ENCODE data around the gene HAND2. TPM values are rescaled to one million over a fixed set of nuclear protein-coding genes. Genes with fewer than 3 reads are reported as not detected.
A peak's percentile ranks its signal among the peaks of the same experiment; 100 is the strongest.

HAND2 gene
- total RNA-seq, 1 donor from 2014 or later, result 6.0 TPM

GRCh38 chr4:173531086-173531965 lies 1.3 kb upstream of the HAND2 start:
- TF ChIP-seq CTCF (IDR thresholded peaks at IDR 0.05), result no peak
- intact Hi-C loops (cut with DNase I), result no loop called here
- no peaks in the 10 kb centered on the region for H3K9me3 ChIP-seq
- no peaks in the 10 kb centered on the region for H3K36me3 ChIP-seq
- H3K27me3 ChIP-seq, result no peaks in the 10 kb centered on the region
- H3K4me1 ChIP-seq, result peaks cover 0 to 4% of the 10 kb centered on the region in 2 donors
- no peak for DNase-seq (ENCODE audit: low spot score in 2 of 2)
- H3K27ac ChIP-seq, result peak overlapping the region; percentile 92 to 96
- H3K4me3 ChIP-seq, result peak overlapping the region; percentile 61 to 93

GRCh38 chr4:173530326-173531085 lies 477 bp upstream of the HAND2 start:
- peak overlapping the region; percentile 92 to 96 for H3K27ac ChIP-seq
- no peak for TF ChIP-seq CTCF (IDR thresholded peaks at IDR 0.05)
- H3K4me3 ChIP-seq, result peak overlapping the region; percentile 61 to 93
- DNase-seq (ENCODE audit: low spot score in 2 of 2), result no peak
- no peaks in the 10 kb centered on the region for H3K36me3 ChIP-seq
- intact Hi-C loops (cut with DNase I), result loop anchor here (1.0 kb wide), 1 partner anchor 8 kb away; no protein-coding TSS in a partner anchor
- no peaks in the 10 kb centered on the region for H3K9me3 ChIP-seq
- H3K27me3 ChIP-seq, result no peaks in the 10 kb centered on the region
- peaks cover 0 to 4% of the 10 kb centered on the region in 2 donors for H3K4me1 ChIP-seq

GRCh38 chr4:173528378-173529321 lies 1.4 kb downstream of the HAND2 start:
- Histone ChIP-seq H3K36me3 (peaks cover 0 to 10% of the 10 kb centered on the region in 2 donors), H3K4me1 (peaks cover 0 to 7% of the 10 kb centered on the region in 2 donors), H3K4me3 (peak overlapping the region; percentile 61 to 93), H3K27me3 (no peaks in the 10 kb centered on the region), H3K27ac (peak overlapping the region; percentile 96 to 97), H3K9me3 (no peaks in the 10 kb centered on the region)
- DNase-seq (ENCODE audit: low spot score in 2 of 2), result peak in 1 of 2 donors; percentile 75
- TF ChIP-seq CTCF (IDR thresholded peaks at IDR 0.05), result no peak
- intact Hi-C loops (cut with DNase I), result loop anchor here (5.0 kb wide), 2 partner anchors 196 to 219 kb away; partner anchors contain the start of gene HMGB2

- no peaks in the 10 kb centered on the region for H3K27me3 ChIP-seq
- intact Hi-C loops (cut with DNase I), result loop anchor here (5.0 kb wide), 2 partner anchors 195 to 220 kb away; partner anchors contain the start of gene HMGB2
- no peak for TF ChIP-seq CTCF (IDR thresholded peaks at IDR 0.05)
- H3K27ac ChIP-seq, result peak overlapping the region; percentile 96 to 97
- no peaks in the 10 kb centered on the region for H3K9me3 ChIP-seq
- H3K36me3 ChIP-seq, result peaks cover 0 to 10% of the 10 kb centered on the region in 2 donors
- H3K4me3 ChIP-seq, result peak overlapping the region; percentile 61 to 93
- DNase-seq (ENCODE audit: low spot score in 2 of 2), result peak in 1 of 2 donors; percentile 63
- peaks cover 0 to 11% of the 10 kb centered on the region in 2 donors for H3K4me1 ChIP-seq
Observed at GRCh38 chr4:173527103-173527891, 2.7 kb downstream of the HAND2 start.

Data from ascending aorta (tissue), 2 donors.